Epidermal melanocyte (primary cell): ENCODE data around the gene C17orf100.
"Not testable (repeated sequence)": the region's sequence is repeated elsewhere in the genome, so short reads cannot be mapped to it uniquely, and the experiment has no call there.

Source experiments
- DNase-seq: peaks from one replicate; pipeline ENCODE4 v3.0.0; 2011; ENCODE audit warnings: low spot score; ENCODE audit not compliant: insufficient read length

C17orf100 gene

GRCh38 chr17:6641247-6641863 lies 10.2 kb upstream of the C17orf100 start:
- no peak for DNase-seq

DNA sequence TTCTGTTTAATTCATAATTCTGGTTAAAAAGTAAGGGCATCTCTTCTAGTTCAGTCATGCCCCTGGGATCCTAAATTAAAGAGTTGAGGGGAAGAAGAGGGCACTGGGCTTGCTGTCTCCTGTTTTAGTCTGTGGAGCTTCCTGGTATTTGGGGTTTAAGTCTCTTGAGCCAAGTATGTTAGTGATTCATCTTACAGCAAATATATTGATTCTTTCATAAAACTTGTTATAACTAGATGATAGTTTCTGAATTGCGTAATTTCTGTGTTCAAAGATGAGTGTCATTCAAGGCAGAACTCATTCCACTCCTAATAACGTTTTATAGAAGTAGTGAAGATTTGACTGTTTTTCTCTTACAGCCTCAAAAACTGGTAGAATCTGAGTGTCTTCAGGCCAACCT lies 9.0 kb upstream of the C17orf100 start:
- no peak for DNase-seq

GRCh38 chr17:6643451-6644125 lies 8.0 kb upstream of the C17orf100 start:
- no peak for DNase-seq

GRCh38 chr17:6648181-6648580 lies 3.4 kb upstream of the C17orf100 start:
- no peak for DNase-seq

DNA sequence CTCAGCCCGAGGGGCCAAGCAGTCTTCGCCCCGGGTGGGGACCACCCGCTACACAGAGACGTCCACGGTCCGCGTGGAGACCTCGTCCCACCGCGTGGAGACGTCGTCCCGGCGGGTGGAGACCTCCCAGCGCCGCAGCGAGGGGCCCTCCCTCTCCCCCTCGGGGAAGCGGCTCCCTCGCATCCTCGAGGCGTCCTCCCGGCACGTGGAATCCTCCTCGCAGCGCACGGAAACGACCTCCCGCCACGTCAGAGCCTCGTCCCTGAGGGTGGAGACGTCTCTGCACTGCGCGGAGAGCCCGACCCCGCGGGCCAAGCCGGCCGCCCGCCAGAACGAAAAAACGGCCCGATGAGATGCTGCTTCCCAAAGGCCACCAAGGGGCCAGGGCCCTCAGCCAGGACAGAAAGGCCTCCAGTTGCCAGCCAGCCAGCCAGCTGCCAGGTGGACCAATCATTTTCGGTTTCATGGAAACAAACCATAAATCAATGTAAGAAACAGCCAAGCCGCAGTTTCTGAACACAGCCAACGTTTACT lies 424 bp downstream of the C17orf100 start:
- no peak for DNase-seq

GRCh38 chr17:6654841-6655731 lies 3.5 kb downstream of the C17orf100 start:
- DNase-seq: no peak

GRCh38 chr17:6655732-6656361 lies 4.3 kb downstream of the C17orf100 start:
- DNase-seq: not testable (repeated sequence)

DNA sequence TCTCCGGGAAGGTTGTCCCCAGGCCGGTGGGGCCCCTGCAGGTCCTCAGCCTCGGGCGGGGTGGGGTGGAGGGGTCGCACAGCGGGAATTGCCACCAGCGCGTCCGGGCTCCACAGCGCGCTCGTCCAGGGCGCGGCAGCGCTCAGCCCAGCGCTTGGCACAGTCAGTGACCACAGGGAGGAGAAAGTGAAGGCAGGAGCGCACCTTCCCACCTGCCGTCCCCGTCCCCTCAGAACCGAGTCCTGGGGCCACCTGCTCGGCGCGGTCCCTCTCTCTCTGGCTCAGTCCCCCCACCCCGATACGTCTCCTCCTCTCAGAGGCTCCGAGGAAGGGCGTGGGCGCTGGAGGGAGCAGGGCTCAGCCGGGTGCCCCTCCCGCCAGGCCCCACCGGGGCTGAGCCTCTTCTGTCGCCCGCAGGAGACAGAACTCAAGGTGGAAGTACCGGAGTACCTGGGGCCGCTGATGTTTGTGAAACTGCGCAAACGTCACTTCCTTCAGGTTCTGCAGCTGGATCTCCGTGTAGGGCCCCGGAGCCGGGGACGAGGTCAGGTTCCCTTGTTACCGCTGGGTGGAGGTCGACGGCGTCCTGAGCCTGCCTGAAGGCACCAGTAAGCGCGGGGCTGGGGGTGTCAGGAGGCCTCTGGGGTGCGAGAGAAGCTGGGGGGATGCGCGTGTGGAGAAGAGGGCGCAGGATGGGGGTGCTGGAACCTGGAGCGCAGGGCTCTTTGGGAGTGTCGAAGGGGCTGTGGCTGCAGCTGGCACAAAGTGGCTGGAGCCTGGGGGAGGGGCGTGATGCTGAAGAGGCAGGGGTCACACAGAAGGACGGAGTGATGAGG lies 5.5 kb downstream of the C17orf100 start:
- DNase-seq: not testable (repeated sequence)

- DNase-seq: no peak
Measured at GRCh38 chr17:6657633-6658287, 6.2 kb downstream of the C17orf100 start.

DNA sequence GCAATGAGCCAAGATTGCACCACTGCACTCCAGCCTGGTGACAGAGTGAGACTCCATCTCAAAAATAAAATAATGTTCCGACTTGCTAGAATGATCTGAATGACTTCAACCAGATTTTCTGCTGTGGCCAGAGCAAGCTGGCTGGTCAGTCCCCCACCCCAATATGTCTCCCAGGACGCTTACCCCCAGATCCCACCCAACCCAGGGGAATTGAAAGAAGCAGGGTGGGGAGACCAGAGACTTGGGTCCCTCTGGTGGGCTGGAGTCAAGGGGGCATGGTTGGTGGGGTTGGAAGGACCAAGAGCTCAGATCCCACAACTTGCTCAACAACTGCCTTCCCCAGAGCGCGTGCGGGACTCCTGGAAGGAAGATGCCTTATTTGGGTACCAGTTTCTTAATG lies 6.8 kb downstream of the C17orf100 start:
- DNase-seq: not testable (repeated sequence)

GRCh38 chr17:6660101-6660500 lies 8.5 kb downstream of the C17orf100 start:
- no peak for DNase-seq

DNA sequence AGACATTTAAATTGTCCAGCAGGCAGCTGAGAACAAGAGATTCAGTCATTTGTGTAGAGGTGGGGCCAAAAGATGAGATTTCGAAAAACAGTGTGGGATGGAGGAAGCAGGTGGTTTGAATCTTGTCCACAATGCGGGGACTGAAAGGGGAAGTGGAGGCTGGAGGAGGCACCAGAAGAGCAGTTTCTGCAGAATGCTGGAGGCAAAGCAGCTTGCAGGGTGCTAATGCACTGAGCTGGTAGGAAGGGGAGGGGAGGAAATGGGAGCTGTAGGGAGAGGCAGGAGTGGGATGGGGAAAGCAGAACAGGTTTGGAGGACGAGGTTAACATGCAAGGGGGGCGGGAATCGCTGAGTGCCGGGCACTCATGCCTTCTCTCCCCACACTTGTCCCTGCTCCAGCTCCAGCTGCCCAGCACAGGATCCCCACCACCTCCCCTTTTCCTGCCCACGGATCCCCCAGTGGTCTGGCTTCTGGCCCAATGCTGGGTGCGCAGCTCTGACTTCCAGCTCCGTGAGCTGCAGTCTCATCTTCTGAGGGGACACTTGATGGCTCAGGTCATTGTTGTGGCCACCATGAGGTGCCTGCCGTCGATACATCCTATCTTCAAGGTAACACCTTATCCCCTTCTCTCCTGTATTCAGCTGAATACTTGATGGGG lies 9.4 kb downstream of the C17orf100 start:
- no peak for DNase-seq

- DNase-seq: no peak
Measured at GRCh38 chr17:6661464-6661848, 9.9 kb downstream of the C17orf100 start.

GRCh38 chr17:6663200-6663599 lies 11.6 kb downstream of the C17orf100 start:
- DNase-seq: not testable (repeated sequence)

GRCh38 chr17:6666077-6666521 lies 14.5 kb downstream of the C17orf100 start:
- peak; percentile 88 for DNase-seq

- no peak for DNase-seq
Measured at GRCh38 chr17:6666557-6666956, 15.0 kb downstream of the C17orf100 start.

DNA sequence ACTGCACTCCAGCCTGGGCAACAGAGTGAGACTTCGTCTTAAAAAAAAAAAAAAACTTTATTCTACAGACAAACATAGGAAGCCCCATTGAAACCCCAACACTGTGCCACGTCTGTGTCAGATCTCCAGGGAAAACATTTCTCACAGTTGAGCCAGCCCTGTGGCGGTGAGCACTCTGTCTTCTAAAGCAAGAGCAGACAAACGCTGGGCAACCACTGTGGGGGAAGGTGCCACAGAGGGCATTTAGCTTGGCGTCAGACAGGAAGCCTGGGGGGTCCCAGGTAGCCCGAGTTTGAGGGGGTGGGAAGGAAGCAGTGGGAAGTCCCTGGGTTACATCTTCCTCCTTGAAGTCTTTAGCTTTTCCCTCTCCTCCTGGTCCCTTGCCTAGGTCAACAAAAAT lies 16.0 kb downstream of the C17orf100 start:
- DNase-seq: no peak

- DNase-seq: no peak
Measured at GRCh38 chr17:6668219-6668618, 16.7 kb downstream of the C17orf100 start.

DNA sequence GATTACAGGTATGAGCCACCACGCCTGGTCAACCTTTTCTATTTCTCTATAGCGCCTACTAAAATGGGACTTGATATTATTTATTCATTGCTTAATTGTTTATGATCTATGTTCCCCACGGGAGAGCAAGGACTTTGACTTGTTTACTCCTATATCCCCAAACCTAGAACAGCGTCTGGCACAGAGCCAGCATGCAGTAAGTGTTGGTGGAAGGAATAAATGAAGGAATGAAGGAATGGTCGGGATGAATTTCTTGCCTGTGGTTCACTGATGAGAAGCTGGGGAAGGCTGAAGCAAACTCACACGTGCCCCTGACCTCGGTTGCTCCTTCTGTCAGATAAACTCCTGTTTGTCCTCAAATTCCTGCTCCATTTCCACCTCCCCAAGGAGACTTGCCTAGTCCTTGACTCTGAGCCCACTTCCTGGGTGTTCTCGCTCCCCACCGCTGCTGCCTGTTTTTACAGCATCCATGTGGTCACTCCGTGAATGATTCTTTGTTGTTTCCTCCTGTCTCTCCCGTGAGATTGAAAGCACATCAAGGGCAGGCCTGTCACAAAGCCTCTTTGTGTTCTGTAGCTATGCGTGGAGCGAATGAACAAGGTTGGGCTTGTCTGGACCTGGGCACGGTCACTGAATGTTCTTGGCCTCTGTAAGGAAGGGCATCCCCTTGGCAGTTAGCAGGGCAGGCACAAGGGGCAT lies 17.3 kb downstream of the C17orf100 start:
- no peak for DNase-seq
